Panc1 (cell line): ENCODE results near the gene SNRPA1. TPM values are rescaled to one million over a fixed set of nuclear protein-coding genes. Genes with fewer than 3 reads are reported as not detected.

ENCODE experiments used
- ATAC-seq: fragments of 200-7000 bp; cut with Tn5 transposase; 2 replicates; pipeline ENCODE4 v1.9.1; 2020; ENCODE audit warnings: mild to moderate bottlenecking, moderate library complexity
- BruUV-seq: library from RNA; stranded (reverse); fragments of 400-500 nt; replicated peaks from 2 replicates; lab custom pipeline; 2021; lab: Mats Ljungman, UMichigan
- CTCF ChIA-PET: fragments of 300-600 bp; sonication (Branson Sonifier 250); formaldehyde crosslinking; loops from one replicate; lab custom pipeline; 2022; ENCODE audit warnings: antibody characterized with exemption; lab: Charles Lee
- POLR2A ChIA-PET: fragments of 300-600 bp; sonication (Branson Sonifier 250); formaldehyde crosslinking; loops from one replicate; lab custom pipeline; 2022; ENCODE audit warnings: antibody characterized with exemption; lab: Charles Lee
- DNase-seq: peaks from one replicate; pipeline ENCODE4 v3.0.0-alpha.2; 2010; ENCODE audit warnings: low read depth, low spot score
- H3K27ac ChIP-seq: 2 replicates; pipeline ENCODE4 v1.5.1; 2011; ENCODE audit warnings: mild to moderate bottlenecking, low read length, inconsistent platforms
- H3K27me3 ChIP-seq: fragments of 200-500 bp; sonication (Bioruptor generic); 2 replicates; pipeline ENCODE4 v1.6.0; 2014; ENCODE audit warnings: low read length, inconsistent platforms; ENCODE audit not compliant: control insufficient read depth, insufficient read depth
- H3K36me3 ChIP-seq: fragments of 200-500 bp; sonication (Bioruptor generic); 2 replicates; pipeline ENCODE4 v1.5.1; 2014; ENCODE audit warnings: inconsistent platforms, mild to moderate bottlenecking, low read length, moderate library complexity; ENCODE audit not compliant: control insufficient read depth, insufficient read depth
- H3K4me1 ChIP-seq: 2 replicates; pipeline ENCODE4 v1.5.1; 2011; ENCODE audit warnings: inconsistent platforms, mild to moderate bottlenecking, low read length, moderate library complexity; ENCODE audit not compliant: control insufficient read depth, insufficient read depth
- H3K4me3 ChIP-seq, 2 experiments: 2 replicates each; pipeline ENCODE4 v1.5.1; 2011 to 2012; ENCODE audit warnings: low read depth in 2 of 2, low read length in 2 of 2, mild to moderate bottlenecking in 2 of 2, inconsistent platforms in 1 of 2, moderate library complexity in 1 of 2
- H3K9me3 ChIP-seq: fragments of 200-500 bp; sonication (Bioruptor generic); 2 replicates; pipeline ENCODE4 v1.5.1; 2014; ENCODE audit warnings: low read depth, mild to moderate bottlenecking, inconsistent platforms, low read length, moderate library complexity; ENCODE audit not compliant: control insufficient read depth, insufficient read depth
- POLR2AphosphoS5 ChIP-seq: IDR thresholded peaks from 2 replicates; pipeline ENCODE4 v1.6.1; 2012; ENCODE audit warnings: mild to moderate bottlenecking, low read depth, low read length, moderate library complexity
- SIN3A ChIP-seq: IDR thresholded peaks from 2 replicates; pipeline ENCODE4 v1.6.1; 2012; ENCODE audit warnings: low read depth, mild to moderate bottlenecking, low read length, moderate library complexity, borderline replicate concordance; ENCODE audit not compliant: insufficient read depth
- TCF7L2 ChIP-seq: IDR thresholded peaks from 2 replicates; pipeline ENCODE4 v1.6.1; 2011; ENCODE audit warnings: mild to moderate bottlenecking, low read depth, low read length, inconsistent platforms
- in situ Hi-C: cut with HindIII; loops from 2 replicates; pipeline ENCODE4 v1.10.0; 2016; ENCODE audit warnings: low sequenced_read_pairs, low pct_unique_long_range_greater_than_20kb
- intact Hi-C: fragments of 100-400 bp; cut with micrococcal nuclease; formaldehyde crosslinking; loops from one replicate; pipeline ENCODE4 v1.10.0; 2022; ENCODE audit not compliant: unreplicated experiment
- total RNA-seq: library from RNA; stranded (reverse); gene quantifications from one replicate; pipeline ENCODE4 v1.2.1, GENCODE V29; 2021; ENCODE audit not compliant: unreplicated experiment
- TF ChIP-seq, protein P1 (sequence below): fragments of 450-650 bp; IDR thresholded peaks from 2 replicates; pipeline ENCODE4 v1.5.1; 2017; ENCODE audit warnings: mild to moderate bottlenecking
- TF ChIP-seq, protein P2 (sequence below), 2 experiments: IDR thresholded peaks; 2 replicates each; pipeline ENCODE4 v1.6.1; 2011 to 2012; ENCODE audit warnings: low read depth in 2 of 2, control low read depth in 1 of 2, low read length in 1 of 2, mild to moderate bottlenecking in 1 of 2, moderate library complexity in 1 of 2; ENCODE audit not compliant: insufficient read depth in 1 of 2

The SNRPA1 gene
- total RNA-seq, 1 experiment from 2014 or later = 98.0 TPM

DNA sequence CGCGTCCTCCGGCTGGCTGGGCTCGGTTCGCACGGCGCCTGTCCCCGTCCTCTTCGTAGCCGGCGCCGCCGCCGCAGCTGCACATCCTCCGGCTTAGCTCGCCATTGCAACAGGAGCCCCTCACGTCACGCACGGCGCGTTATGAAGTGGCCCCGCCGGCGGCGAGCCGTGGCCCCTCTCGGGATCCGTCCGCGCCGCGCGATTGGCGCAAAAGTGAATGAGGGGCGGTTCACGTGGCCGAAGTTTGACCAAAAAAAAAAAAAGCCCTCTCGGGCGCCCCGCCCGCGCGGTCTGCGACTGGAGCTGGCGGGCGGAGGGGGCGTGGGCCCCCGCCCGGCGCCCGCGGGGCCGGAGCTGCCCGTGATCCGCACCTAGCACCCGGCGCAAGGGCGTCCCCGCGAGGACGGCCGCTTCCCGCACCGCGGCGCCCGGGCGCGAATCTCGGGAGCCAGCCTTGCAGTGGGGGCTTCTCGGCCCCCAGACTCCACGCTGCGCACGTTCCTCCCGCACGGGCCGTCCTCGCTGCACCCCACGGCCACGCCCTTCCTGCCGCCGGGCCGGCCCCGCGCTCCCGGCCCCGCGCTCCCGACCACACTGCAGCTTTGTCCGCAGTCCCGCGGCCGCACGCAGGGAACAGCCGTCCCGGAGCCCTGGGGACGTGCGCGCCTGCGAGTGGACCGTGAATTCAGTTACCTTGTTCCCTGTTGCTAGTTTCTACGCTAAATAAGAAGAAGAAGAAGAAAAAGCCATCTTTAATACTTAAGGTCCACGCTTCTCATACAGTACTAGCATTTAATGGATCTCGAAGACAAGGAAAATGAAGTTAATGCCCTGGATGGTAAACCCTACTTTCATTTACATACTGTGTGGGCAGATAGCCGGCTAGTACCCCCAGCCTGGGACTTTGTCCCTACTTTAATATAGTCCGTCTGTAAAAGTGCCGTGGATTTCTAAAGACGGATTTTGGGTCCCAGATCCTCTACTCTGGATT is 42.9 kb downstream of the SNRPA1 start, which contains the start of gene CHSY1:
CHSY1 (minus strand) TSS at position 219 of the 991 bp plus-strand sequence. CDS start 592 bp downstream, outside the sequence.
- peak within 1 kb of the TSS; percentile 87 to 93 for H3K4me3 ChIP-seq
- peaks cover 4% of the 10 kb centered on the region; the same call in 1 of the 2 replicates for H3K36me3 ChIP-seq
- TF ChIP-seq TCF7L2 (peak; percentile 58; the same call in 1 of the 2 replicates), POLR2AphosphoS5 (peak; percentile 89), SIN3A (peak; percentile 73; the same call in 1 of the 2 replicates)
- TF ChIP-seq, protein P1, sequence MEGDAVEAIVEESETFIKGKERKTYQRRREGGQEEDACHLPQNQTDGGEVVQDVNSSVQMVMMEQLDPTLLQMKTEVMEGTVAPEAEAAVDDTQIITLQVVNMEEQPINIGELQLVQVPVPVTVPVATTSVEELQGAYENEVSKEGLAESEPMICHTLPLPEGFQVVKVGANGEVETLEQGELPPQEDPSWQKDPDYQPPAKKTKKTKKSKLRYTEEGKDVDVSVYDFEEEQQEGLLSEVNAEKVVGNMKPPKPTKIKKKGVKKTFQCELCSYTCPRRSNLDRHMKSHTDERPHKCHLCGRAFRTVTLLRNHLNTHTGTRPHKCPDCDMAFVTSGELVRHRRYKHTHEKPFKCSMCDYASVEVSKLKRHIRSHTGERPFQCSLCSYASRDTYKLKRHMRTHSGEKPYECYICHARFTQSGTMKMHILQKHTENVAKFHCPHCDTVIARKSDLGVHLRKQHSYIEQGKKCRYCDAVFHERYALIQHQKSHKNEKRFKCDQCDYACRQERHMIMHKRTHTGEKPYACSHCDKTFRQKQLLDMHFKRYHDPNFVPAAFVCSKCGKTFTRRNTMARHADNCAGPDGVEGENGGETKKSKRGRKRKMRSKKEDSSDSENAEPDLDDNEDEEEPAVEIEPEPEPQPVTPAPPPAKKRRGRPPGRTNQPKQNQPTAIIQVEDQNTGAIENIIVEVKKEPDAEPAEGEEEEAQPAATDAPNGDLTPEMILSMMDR = peak; percentile 70
- TF ChIP-seq, protein P2, sequence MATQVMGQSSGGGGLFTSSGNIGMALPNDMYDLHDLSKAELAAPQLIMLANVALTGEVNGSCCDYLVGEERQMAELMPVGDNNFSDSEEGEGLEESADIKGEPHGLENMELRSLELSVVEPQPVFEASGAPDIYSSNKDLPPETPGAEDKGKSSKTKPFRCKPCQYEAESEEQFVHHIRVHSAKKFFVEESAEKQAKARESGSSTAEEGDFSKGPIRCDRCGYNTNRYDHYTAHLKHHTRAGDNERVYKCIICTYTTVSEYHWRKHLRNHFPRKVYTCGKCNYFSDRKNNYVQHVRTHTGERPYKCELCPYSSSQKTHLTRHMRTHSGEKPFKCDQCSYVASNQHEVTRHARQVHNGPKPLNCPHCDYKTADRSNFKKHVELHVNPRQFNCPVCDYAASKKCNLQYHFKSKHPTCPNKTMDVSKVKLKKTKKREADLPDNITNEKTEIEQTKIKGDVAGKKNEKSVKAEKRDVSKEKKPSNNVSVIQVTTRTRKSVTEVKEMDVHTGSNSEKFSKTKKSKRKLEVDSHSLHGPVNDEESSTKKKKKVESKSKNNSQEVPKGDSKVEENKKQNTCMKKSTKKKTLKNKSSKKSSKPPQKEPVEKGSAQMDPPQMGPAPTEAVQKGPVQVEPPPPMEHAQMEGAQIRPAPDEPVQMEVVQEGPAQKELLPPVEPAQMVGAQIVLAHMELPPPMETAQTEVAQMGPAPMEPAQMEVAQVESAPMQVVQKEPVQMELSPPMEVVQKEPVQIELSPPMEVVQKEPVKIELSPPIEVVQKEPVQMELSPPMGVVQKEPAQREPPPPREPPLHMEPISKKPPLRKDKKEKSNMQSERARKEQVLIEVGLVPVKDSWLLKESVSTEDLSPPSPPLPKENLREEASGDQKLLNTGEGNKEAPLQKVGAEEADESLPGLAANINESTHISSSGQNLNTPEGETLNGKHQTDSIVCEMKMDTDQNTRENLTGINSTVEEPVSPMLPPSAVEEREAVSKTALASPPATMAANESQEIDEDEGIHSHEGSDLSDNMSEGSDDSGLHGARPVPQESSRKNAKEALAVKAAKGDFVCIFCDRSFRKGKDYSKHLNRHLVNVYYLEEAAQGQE (IDR thresholded peaks at IDR 0.05; ENCODE audit: insufficient read depth in 1 of 2, low read depth in 2 of 2, low read length in 1 of 2) = 0 out of 4 replicates have a peak, but pooled peaks of 1 of the 2 experiments have one; percentile 45
- H3K27ac ChIP-seq = peak within 1 kb of the TSS; percentile 96
- DNase-seq = peak; percentile 33
- in situ Hi-C loops (no loop called here), intact Hi-C loops (loop anchor here (10.0 kb wide), 1 partner anchor 337 kb away; the partner anchor contains the start of gene LRRK1)
- H3K4me1 ChIP-seq = peaks cover 48% of the 10 kb centered on the region
- ATAC-seq = peak; percentile 86
- no peaks in the 10 kb centered on the region for H3K27me3 ChIP-seq
- no peaks in the 10 kb centered on the region for H3K9me3 ChIP-seq
- ChIA-PET CTCF (no interaction called here), POLR2A (interaction anchor here (0.6 to 0.7 kb wide), 6 partner anchors 11 to 1511 kb away, joined by 3 to 12 read pairs (median 6); no protein-coding TSS in a partner anchor)
- BruUV-seq = no TSS peak

DNA sequence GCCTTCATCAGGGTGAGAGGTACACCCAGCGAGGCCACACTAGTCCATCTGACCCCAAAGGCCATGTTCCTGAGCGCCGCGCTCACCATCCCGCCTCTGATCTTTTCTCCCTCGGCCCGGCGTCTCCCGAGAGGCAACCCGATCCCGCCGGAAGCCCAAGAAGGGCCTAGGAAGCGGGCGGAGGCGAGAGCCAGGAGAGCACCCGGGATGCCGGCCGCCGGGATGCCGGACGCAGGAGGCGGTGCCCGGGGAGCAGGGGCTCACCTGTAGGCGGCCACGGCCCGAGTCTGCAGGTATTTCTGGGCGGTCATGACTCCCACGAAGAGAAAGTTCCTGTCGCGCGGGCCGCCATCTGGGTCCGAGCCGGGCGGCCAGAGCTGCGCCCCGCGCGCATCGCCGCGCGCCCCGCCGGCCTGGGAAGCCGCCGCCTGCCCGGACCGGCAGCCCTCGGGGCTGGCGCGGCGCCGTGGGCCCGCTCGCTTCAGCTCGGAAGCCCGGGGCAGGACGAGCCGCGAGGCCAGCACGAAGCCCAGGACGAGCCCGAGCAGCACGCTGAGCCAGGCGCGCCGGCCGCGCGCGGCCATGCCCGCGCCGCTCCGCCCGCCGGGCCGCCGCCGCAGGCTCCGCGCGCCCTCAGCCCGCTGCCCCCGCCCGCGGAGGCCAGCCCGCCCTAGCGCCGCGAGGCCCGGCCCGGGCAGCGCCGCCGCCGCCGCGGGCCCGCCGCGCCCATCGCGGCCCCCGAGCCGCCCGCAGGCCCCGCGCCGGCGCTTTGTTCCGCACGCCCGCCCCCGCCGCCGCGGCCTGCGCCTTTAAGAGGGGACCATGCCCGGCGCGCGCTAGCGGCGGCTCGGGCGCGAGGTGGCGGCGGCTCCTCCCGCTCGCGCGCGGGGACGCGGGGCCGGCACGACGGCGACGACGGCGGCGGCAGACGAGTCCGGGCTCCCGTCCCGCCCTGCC is 43.9 kb downstream of the SNRPA1 start:
- peak; percentile 64 for ATAC-seq
- TF ChIP-seq POLR2AphosphoS5 (no peak), SIN3A (no peak), TCF7L2 (no peak; the same call in 1 of the 2 replicates)
- TF ChIP-seq, protein P2 (IDR thresholded peaks at IDR 0.05; ENCODE audit: insufficient read depth in 1 of 2, low read depth in 2 of 2, low read length in 1 of 2) = no peak
- TF ChIP-seq, protein P1 = no peak
- intact Hi-C loops (loop anchor here (10.0 kb wide), 1 partner anchor 336 kb away; the partner anchor contains the start of gene LRRK1), in situ Hi-C loops (no loop called here)
- BruUV-seq = no TSS peak
- peaks cover 4% of the 10 kb centered on the region; the same call in 1 of the 2 replicates for H3K36me3 ChIP-seq
- H3K27me3 ChIP-seq = no peaks in the 10 kb centered on the region
- H3K27ac ChIP-seq = peak overlapping the region; percentile 91
- peak overlapping the region; percentile 87 to 93 for H3K4me3 ChIP-seq
- POLR2A ChIA-PET = interaction anchor here (0.6 to 0.7 kb wide), 2 partner anchors 10 to 218 kb away, joined by 3 to 4 read pairs; no protein-coding TSS in a partner anchor
- H3K4me1 ChIP-seq = peaks cover 50% of the 10 kb centered on the region
- no peaks in the 10 kb centered on the region for H3K9me3 ChIP-seq
- no peak for DNase-seq
- CTCF ChIA-PET = no interaction called here
